K562 (cell line): ENCODE results near the gene MFAP2.

ENCODE experiments used
- DPF2 ChIP-seq: fragments of 450-650 bp; IDR thresholded peaks from 2 replicates; pipeline ENCODE4 v1.6.1; 2016
- FOXM1 ChIP-seq, 2 experiments: fragments of 450-650 bp in 1 of 2; sonication (generic) in 1 of 2; formaldehyde crosslinking in 1 of 2; IDR thresholded peaks; 2 replicates each; pipeline versions ENCODE4 v1.6.1 to v1.9.0; 2017 to 2022; ENCODE audit warnings: low read depth in 2 of 2, mild to moderate bottlenecking in 2 of 2, missing genetic modification reagents in 1 of 2, moderate library complexity in 1 of 2
- JUN ChIP-seq, 2 experiments: sonication (generic) in 1 of 2; formaldehyde crosslinking in 1 of 2; IDR thresholded peaks; 2 replicates each; pipeline versions ENCODE4 v1.6.1 to v1.8.0; 2012 to 2022; ENCODE audit warnings: borderline replicate concordance in 2 of 2, mild to moderate bottlenecking in 2 of 2, improper control_type of control experiment in 1 of 2, low read depth in 1 of 2, low read length in 1 of 2, missing genetic modification reagents in 1 of 2
- PBX2 ChIP-seq, 2 experiments: IDR thresholded peaks in 1 of 2; conservative IDR thresholded peaks in 1 of 2; 2 replicates each; pipeline ENCODE4 v1.6.1; 2016; ENCODE audit warnings: low read depth in 2 of 2, mild to moderate bottlenecking in 1 of 2, missing compliant biosample characterization in 1 of 2, missing genetic modification characterization in 1 of 2, moderate library complexity in 1 of 2
- TBP ChIP-seq: optimal IDR thresholded peaks from 2 replicates; pipeline ENCODE3; 2011; ENCODE audit warnings: low read depth, low read length, improper control_type of control experiment
- ZNF24 ChIP-seq: fragments of 450-650 bp; IDR thresholded peaks from 2 replicates; pipeline ENCODE4 v1.6.1; 2016
- ZNF263 ChIP-seq: sonication (generic); formaldehyde crosslinking; IDR thresholded peaks from 2 replicates; pipeline ENCODE4 v1.8.0; 2022; ENCODE audit warnings: mild to moderate bottlenecking, missing genetic modification reagents, borderline replicate concordance

- no peak for TF ChIP-seq DPF2
- TF ChIP-seq TBP, result no peak
- no peak for TF ChIP-seq JUN (IDR thresholded peaks at IDR 0.05; ENCODE audit: borderline replicate concordance, low read depth, low read length)
- TF ChIP-seq JUN (CRISPR knock-in tag; IDR thresholded peaks at IDR 0.05; ENCODE audit: borderline replicate concordance), result no peak
- TF ChIP-seq ZNF24, result no peak
- no peak for TF ChIP-seq FOXM1 (IDR thresholded peaks at IDR 0.05; ENCODE audit: low read depth)
- TF ChIP-seq FOXM1 (CRISPR knock-in tag; IDR thresholded peaks at IDR 0.05; ENCODE audit: low read depth), result no peak
- TF ChIP-seq ZNF263 (CRISPR knock-in tag), result no peak
- no peak for TF ChIP-seq PBX2 (CRISPR knock-in tag; IDR thresholded peaks at IDR 0.05; ENCODE audit: low read depth)
- no peak for TF ChIP-seq PBX2 (tag; conservative IDR thresholded peaks at IDR 0.05; ENCODE audit: low read depth)
Observed at GRCh38 chr1:17028662-17029188, 48.3 kb upstream of the MFAP2 start.
